RWPE2 (cell line): ENCODE results near the gene APEH.
"Not testable (repeated sequence)": the region's sequence is repeated elsewhere in the genome, so short reads cannot be mapped to it uniquely, and the experiment has no call there.

Experiments
- ATAC-seq: fragments of 200-7000 bp; cut with Tn5 transposase; 3 replicates; pipeline ENCODE4 v1.9.1; 2021; ENCODE audit warnings: low read depth
- DNase-seq: peaks from one replicate; pipeline ENCODE4 v3.0.0-alpha.2; 2020; ENCODE audit warnings: low spot score
- H3K27ac ChIP-seq: fragments of 450-650 bp; 2 replicates; pipeline ENCODE4 v1.5.1; 2017; ENCODE audit warnings: mild to moderate bottlenecking; ENCODE audit not compliant: poor library complexity, severe bottlenecking
- H3K27me3 ChIP-seq: fragments of 250-450 bp; sonication (Bioruptor Pico); 2 replicates; pipeline ENCODE4 v1.5.1; 2021; ENCODE audit warnings: mild to moderate bottlenecking, moderate library complexity; ENCODE audit not compliant: insufficient read depth, poor library complexity, severe bottlenecking
- H3K36me3 ChIP-seq: fragments of 250-450 bp; sonication (Bioruptor Pico); 2 replicates; pipeline ENCODE4 v1.5.1; 2020; ENCODE audit warnings: low read depth, mild to moderate bottlenecking, moderate library complexity
- H3K4me1 ChIP-seq: fragments of 250-450 bp; sonication (Bioruptor Pico); 2 replicates; pipeline ENCODE4 v1.5.1; 2021; ENCODE audit warnings: mild to moderate bottlenecking, moderate library complexity; ENCODE audit not compliant: insufficient read depth, poor library complexity, severe bottlenecking
- H3K4me3 ChIP-seq: fragments of 250-450 bp; sonication (Bioruptor Pico); 2 replicates; pipeline ENCODE4 v1.5.1; 2021; ENCODE audit warnings: mild to moderate bottlenecking, moderate library complexity; ENCODE audit not compliant: severe bottlenecking
- H3K9me3 ChIP-seq: fragments of 250-450 bp; sonication (Bioruptor Pico); 2 replicates; pipeline ENCODE4 v1.5.1; 2021; ENCODE audit warnings: mild to moderate bottlenecking, moderate library complexity; ENCODE audit not compliant: severe bottlenecking
- CTCF ChIP-seq: fragments of 450-650 bp; IDR thresholded peaks from one replicate; pipeline ENCODE4 v1.5.1; 2017; ENCODE audit warnings: mild to moderate bottlenecking, moderate library complexity; ENCODE audit not compliant: poor library complexity, severe bottlenecking

The APEH gene

GRCh38 chr3:49685846-49686245, 11.7 kb downstream of the APEH start:
- H3K4me1 ChIP-seq, ATAC-seq, H3K9me3 ChIP-seq, H3K27ac ChIP-seq, H3K27me3 ChIP-seq, DNase-seq, H3K4me3 ChIP-seq: not testable (repeated sequence)
- peaks cover 28% of the 10 kb centered on the region for H3K36me3 ChIP-seq

- Histone ChIP-seq H3K4me3 (peak overlapping the region; percentile 37), H3K36me3 (peaks cover 23% of the 10 kb centered on the region)
- DNase-seq (peak; percentile 87), ATAC-seq (peak; percentile 69)
- not testable (repeated sequence) for H3K4me1 ChIP-seq, H3K27me3 ChIP-seq, H3K27ac ChIP-seq, H3K9me3 ChIP-seq
Measured at GRCh38 chr3:49686346-49686745, 12.2 kb downstream of the APEH start.

GRCh38 chr3:49686769-49687423, 12.7 kb downstream of the APEH start:
- not testable (repeated sequence) for H3K4me1 ChIP-seq, H3K9me3 ChIP-seq, H3K27ac ChIP-seq, H3K27me3 ChIP-seq
- Histone ChIP-seq H3K36me3 (peaks cover 18% of the 10 kb centered on the region), H3K4me3 (peak overlapping the region; percentile 37)
- DNase-seq (peak; percentile 88), ATAC-seq (peak; percentile 73)

GRCh38 chr3:49687424-49687795, 13.3 kb downstream of the APEH start:
- not testable (repeated sequence) for H3K27me3 ChIP-seq, DNase-seq, H3K27ac ChIP-seq, H3K4me1 ChIP-seq, ATAC-seq, H3K9me3 ChIP-seq
- H3K36me3 ChIP-seq, result peaks cover 13% of the 10 kb centered on the region; the same call in 1 of the 2 replicates
- H3K4me3 ChIP-seq, result peak overlapping the region; percentile 37

- not testable (repeated sequence) for DNase-seq, H3K27me3 ChIP-seq, H3K36me3 ChIP-seq, H3K4me1 ChIP-seq, H3K9me3 ChIP-seq, ATAC-seq
- H3K27ac ChIP-seq, result peak overlapping the region; percentile 31
- peak overlapping the region; percentile 100 for H3K4me3 ChIP-seq
Measured at GRCh38 chr3:49688338-49689045, 14.3 kb downstream of the APEH start.

- Histone ChIP-seq H3K9me3 (no peaks in the 10 kb centered on the region), H3K4me1 (no peaks in the 10 kb centered on the region), H3K27me3 (no peaks in the 10 kb centered on the region), H3K36me3 (no peaks in the 10 kb centered on the region), H3K27ac (peak within 1 kb of the TSS; percentile 31), H3K4me3 (peak within 1 kb of the TSS; percentile 100)
- DNase-seq (peak; percentile 87), ATAC-seq (peak; percentile 32)
- peak; percentile 13 for TF ChIP-seq CTCF
Measured at GRCh38 chr3:49689046-49689907, 15.1 kb downstream of the APEH start, which contains the start of the genes MST1 and RNF123. Gene MST1, minus strand, starts transcription at chr3:49689474. Its CDS starts 783 bp downstream, at chr3:49688691. Gene RNF123, plus strand, starts transcription at chr3:49689557. Its CDS starts 1,609 bp downstream, at chr3:49691166.

- peak overlapping the region; percentile 100 for H3K4me3 ChIP-seq
Measured at GRCh38 chr3:49689908-49690624, 15.9 kb downstream of the APEH start.

GRCh38 chr3:49690856-49691255, 16.7 kb downstream of the APEH start:
- not testable (repeated sequence) for H3K36me3 ChIP-seq, H3K27ac ChIP-seq, ATAC-seq, DNase-seq, H3K9me3 ChIP-seq, H3K27me3 ChIP-seq, H3K4me3 ChIP-seq, H3K4me1 ChIP-seq

More at GRCh38 chr3:49689908-49690624, 15.9 kb downstream of the APEH start:
- H3K4me1 ChIP-seq, DNase-seq, H3K27me3 ChIP-seq, ATAC-seq, H3K36me3 ChIP-seq, H3K9me3 ChIP-seq: not testable (repeated sequence)
- peak overlapping the region; percentile 31 for H3K27ac ChIP-seq

- H3K36me3 ChIP-seq, H3K4me1 ChIP-seq, H3K27ac ChIP-seq, ATAC-seq, H3K9me3 ChIP-seq, DNase-seq, H3K4me3 ChIP-seq, H3K27me3 ChIP-seq: not testable (repeated sequence)
Measured at GRCh38 chr3:49691481-49691880, 17.3 kb downstream of the APEH start.
